Activated CD8-positive, alpha-beta T cell treated with anti-CD3 and anti-CD28 coated beads for 36 hours (primary cell): ENCODE data around the gene ERP44. TPM values are rescaled to one million over a fixed set of nuclear protein-coding genes. Genes with fewer than 3 reads are reported as not detected.

Source experiments
- ATAC-seq: fragments of 200-7000 bp; cut with Tn5 transposase; one replicate; pipeline ENCODE4 v1.10.0; 2021; ENCODE audit warnings: mild to moderate bottlenecking, moderate library complexity
- CTCF ChIA-PET: fragments of 350-600 bp; sonication (Branson Sonifier 250); formaldehyde crosslinking; loops from one replicate; lab custom pipeline; 2021; ENCODE audit warnings: antibody characterized with exemption; lab: Charles Lee
- POLR2A ChIA-PET: fragments of 350-600 bp; sonication (Branson Sonifier 250); formaldehyde crosslinking; loops from one replicate; lab custom pipeline; 2021; ENCODE audit warnings: antibody characterized with exemption; lab: Charles Lee
- DNase-seq: peaks from one replicate; pipeline ENCODE4 v3.0.0-alpha.2; 2020
- H3K27ac Mint-ChIP-seq: one replicate; pipeline ENCODE4 v1.8.0; 2021; ENCODE audit warnings: mild to moderate bottlenecking, mixed read lengths
- H3K27me3 Mint-ChIP-seq: one replicate; pipeline ENCODE4 v1.8.0; 2021; ENCODE audit warnings: mixed read lengths
- H3K36me3 Mint-ChIP-seq: one replicate; pipeline ENCODE4 v1.8.0; 2021; ENCODE audit warnings: low read depth, mixed read lengths
- H3K4me1 Mint-ChIP-seq: one replicate; pipeline ENCODE4 v1.8.0; 2021; ENCODE audit warnings: low read depth, mixed read lengths
- H3K4me3 Mint-ChIP-seq: one replicate; pipeline ENCODE4 v1.8.0; 2021; ENCODE audit warnings: mild to moderate bottlenecking, moderate library complexity, mixed read lengths
- H3K9me3 Mint-ChIP-seq: one replicate; pipeline ENCODE4 v1.8.0; 2021; ENCODE audit warnings: mixed read lengths
- CTCF ChIP-seq: fragments of 200-600 bp; IDR thresholded peaks from one replicate; pipeline ENCODE4 v1.8.0; 2022; ENCODE audit warnings: antibody characterized with exemption, mild to moderate bottlenecking
- intact Hi-C: fragments of 100-400 bp; cut with micrococcal nuclease; formaldehyde crosslinking; loops from one replicate; pipeline ENCODE4 v1.10.0; 2022
- total RNA-seq, 2 experiments: library from RNA; stranded (reverse); gene quantifications; one replicate each; pipeline ENCODE4 v1.2.3, GENCODE V29; 2021

The ERP44 gene
- total RNA-seq, 2 experiments from 2014 or later = 10.2 to 11.1 TPM

GRCh38 chr9:99929652-99930051 is 169.1 kb downstream of the ERP44 start:
- H3K36me3 Mint-ChIP-seq = peaks cover 45% of the 10 kb centered on the region
- no peak for TF ChIP-seq CTCF
- H3K27me3 Mint-ChIP-seq = no peaks in the 10 kb centered on the region
- DNase-seq = no peak
- no peak overlapping the region for H3K4me3 Mint-ChIP-seq
- H3K9me3 Mint-ChIP-seq = peaks cover 14% of the 10 kb centered on the region
- intact Hi-C loops = no loop called here
- no peak overlapping the region for H3K27ac Mint-ChIP-seq
- peaks cover 13% of the 10 kb centered on the region for H3K4me1 Mint-ChIP-seq
- CTCF ChIA-PET = no interaction called here
- ATAC-seq = no peak
- POLR2A ChIA-PET = no interaction called here

Other genes with a start within 250 kb of the ERP44 start
- 10 to 100 TPM; 33.3 to 41.9 TPM for gene STX17, start 192.3 kb downstream of the ERP44 start, total RNA-seq
- gene INVS, start 243 bp upstream of the ERP44 start, total RNA-seq = 10 to 100 TPM; 18.0 to 20.4 TPM